ENCODE results near the gene ITGB5. TPM values are rescaled to one million over a fixed set of nuclear protein-coding genes. Genes with fewer than 3 reads are reported as not detected.

ITGB5 gene
- total RNA-seq, 1 experiment from 2014 or later, result 67.2 TPM

DNA sequence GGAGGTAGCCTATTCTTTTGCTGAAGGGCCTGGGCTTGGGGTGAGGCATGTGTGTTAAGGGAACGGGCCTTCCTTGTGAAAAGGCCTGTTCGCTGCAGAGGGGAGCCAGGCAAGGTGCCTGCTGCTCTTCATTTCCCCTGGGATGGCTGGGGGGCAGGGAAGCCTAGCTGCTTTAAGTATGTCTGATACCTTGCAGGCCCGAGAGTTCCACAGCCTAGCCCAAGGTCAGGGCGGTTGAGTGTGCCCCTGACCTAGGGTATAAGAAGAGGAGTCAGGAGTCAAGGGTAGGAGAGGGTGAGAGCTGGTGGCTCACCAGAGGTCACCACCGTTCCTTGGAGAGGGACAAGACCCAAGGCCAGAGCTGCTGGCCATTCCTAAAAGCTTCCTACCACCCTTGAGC, 110.3 kb downstream of the ITGB5 start:
- Histone ChIP-seq H2AFZ (ENCODE audit: low read length) (no peak overlapping the region), H3K27ac (ENCODE audit: low read length) (no peak overlapping the region), H3F3A (ENCODE audit: low read length, unreplicated experiment) (no peaks in the 10 kb centered on the region), H3K9me2 (replicated peaks; ENCODE audit: low read length) (no peaks in the 10 kb centered on the region), H3K4me1 (ENCODE audit: insufficient read depth, low read length) (peaks cover 6% of the 10 kb centered on the region; the same call in 1 of the 2 replicates), H3K9ac (ENCODE audit: low read length) (no peak overlapping the region), H4K20me1 (ENCODE audit: low read length) (no peaks in the 10 kb centered on the region), H3K4me2 (ENCODE audit: low read length) (no peak overlapping the region), H3K79me2 (ENCODE audit: low read length) (no peaks in the 10 kb centered on the region), H3K4me3 (ENCODE audit: low read length) (no peak overlapping the region), H3K36me3 (ENCODE audit: low read depth, low read length) (no peaks in the 10 kb centered on the region), H3K9me3 (ENCODE audit: low read length) (no peaks in the 10 kb centered on the region), H3K27me3 (ENCODE audit: low read length) (no peaks in the 10 kb centered on the region)
- ATAC-seq (no peak), DNase-seq (no peak)
- intact Hi-C loops (cut with micrococcal nuclease), result no loop called here
- ChIA-PET CTCF (no interaction called here), POLR2A (ENCODE audit: unreplicated experiment) (no interaction called here)
- TF ChIP-seq EZH2 (IDR thresholded peaks at IDR 0.05; ENCODE audit: low read length, unreplicated experiment) (no peak), EZH2phosphoT487 (IDR thresholded peaks at IDR 0.05; ENCODE audit: borderline replicate concordance, low read length) (no peak), CTCF (conservative IDR thresholded peaks at IDR 0.05; ENCODE audit: low read depth, low read length) (no peak)
- no TSS peak for BruUV-seq (replicated peaks)

DNA sequence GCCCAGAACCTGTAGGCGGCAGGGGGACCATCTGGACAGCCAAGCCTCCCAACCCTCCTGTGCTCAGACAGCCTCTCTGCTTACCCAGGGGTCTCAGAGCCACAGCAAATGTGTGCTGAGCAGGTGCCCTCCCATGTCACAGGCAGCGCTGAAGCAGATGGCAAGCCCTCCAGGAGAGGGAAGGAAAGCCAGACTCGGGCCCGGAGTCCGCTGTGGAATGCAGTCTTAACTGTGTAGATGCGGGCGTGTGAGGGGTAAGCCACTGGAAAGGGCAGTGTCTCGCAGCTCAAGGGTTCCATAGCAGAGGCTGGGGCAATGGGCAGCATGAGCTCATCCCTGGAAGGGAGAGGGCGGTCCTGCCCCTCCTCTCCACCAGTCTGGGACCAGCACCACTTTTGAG, 111.3 kb downstream of the ITGB5 start:
- Histone ChIP-seq H2AFZ (ENCODE audit: low read length) (no peak overlapping the region), H3K9me3 (ENCODE audit: low read length) (no peaks in the 10 kb centered on the region), H3F3A (ENCODE audit: low read length, unreplicated experiment) (no peaks in the 10 kb centered on the region), H4K20me1 (ENCODE audit: low read length) (no peaks in the 10 kb centered on the region), H3K27me3 (ENCODE audit: low read length) (no peaks in the 10 kb centered on the region), H3K27ac (ENCODE audit: low read length) (no peak overlapping the region), H3K9ac (ENCODE audit: low read length) (no peak overlapping the region), H3K9me2 (replicated peaks; ENCODE audit: low read length) (no peaks in the 10 kb centered on the region), H3K4me3 (ENCODE audit: low read length) (no peak overlapping the region), H3K4me1 (ENCODE audit: insufficient read depth, low read length) (peaks cover 6% of the 10 kb centered on the region; the same call in 1 of the 2 replicates), H3K4me2 (ENCODE audit: low read length) (no peak overlapping the region), H3K79me2 (ENCODE audit: low read length) (no peaks in the 10 kb centered on the region), H3K36me3 (ENCODE audit: low read depth, low read length) (no peaks in the 10 kb centered on the region)
- no peak for DNase-seq
- no TSS peak for BruUV-seq (replicated peaks)
- ATAC-seq, result no peak
- TF ChIP-seq EZH2phosphoT487 (IDR thresholded peaks at IDR 0.05; ENCODE audit: borderline replicate concordance, low read length) (no peak), CTCF (conservative IDR thresholded peaks at IDR 0.05; ENCODE audit: low read depth, low read length) (no peak), EZH2 (IDR thresholded peaks at IDR 0.05; ENCODE audit: low read length, unreplicated experiment) (no peak)
- intact Hi-C loops (cut with micrococcal nuclease), result no loop called here
- POLR2A ChIA-PET (ENCODE audit: unreplicated experiment), result no interaction called here
- CTCF ChIA-PET, result no interaction called here

DNA sequence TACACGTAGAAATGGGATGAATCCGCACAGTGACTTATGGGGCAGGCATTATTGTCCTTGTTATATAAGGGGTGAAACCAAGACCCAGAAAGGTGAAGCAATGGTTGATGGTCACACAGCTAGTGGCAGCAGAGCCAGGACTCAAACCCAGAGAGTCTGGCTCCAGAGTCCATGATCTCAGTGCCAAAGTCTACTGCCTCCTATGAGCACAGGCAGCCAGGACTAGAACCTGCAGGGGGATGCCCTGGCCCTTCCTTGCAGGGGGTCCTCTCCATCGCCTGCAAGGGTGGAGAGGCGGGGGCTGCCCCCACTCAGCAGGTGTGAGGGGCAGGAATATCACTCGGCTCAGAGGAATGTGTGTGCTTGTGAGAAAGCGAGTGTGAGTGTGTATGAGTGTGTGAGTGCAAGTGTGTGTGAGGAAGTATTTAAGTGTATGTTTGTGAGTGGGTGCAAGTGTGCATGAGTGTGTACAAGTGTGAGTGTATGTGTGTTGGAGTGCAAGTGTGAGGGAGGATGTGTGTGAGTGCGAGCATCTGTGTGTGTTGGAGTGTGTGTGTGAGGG, 112.2 kb downstream of the ITGB5 start:
- H3K4me1 ChIP-seq (ENCODE audit: insufficient read depth, low read length), result peaks cover 6% of the 10 kb centered on the region; the same call in 1 of the 2 replicates
- no peak overlapping the region for H3K9ac ChIP-seq (ENCODE audit: low read length)
- no peaks in the 10 kb centered on the region for H4K20me1 ChIP-seq (ENCODE audit: low read length)
- H3K4me3 ChIP-seq (ENCODE audit: low read length), result no peak overlapping the region
- ChIA-PET CTCF (no interaction called here), POLR2A (ENCODE audit: unreplicated experiment) (no interaction called here)
- no peaks in the 10 kb centered on the region for H3K27me3 ChIP-seq (ENCODE audit: low read length)
- H2AFZ ChIP-seq (ENCODE audit: low read length), result no peak overlapping the region
- H3F3A ChIP-seq (ENCODE audit: low read length, unreplicated experiment), result no peaks in the 10 kb centered on the region
- H3K27ac ChIP-seq (ENCODE audit: low read length), result no peak overlapping the region
- no peak for DNase-seq
- TF ChIP-seq EZH2phosphoT487 (IDR thresholded peaks at IDR 0.05; ENCODE audit: borderline replicate concordance, low read length), result no peak
- no peak for TF ChIP-seq EZH2 (IDR thresholded peaks at IDR 0.05; ENCODE audit: low read length, unreplicated experiment)
- no peak for TF ChIP-seq CTCF (conservative IDR thresholded peaks at IDR 0.05; ENCODE audit: low read depth, low read length)
- intact Hi-C loops (cut with micrococcal nuclease), result no loop called here
- no TSS peak for BruUV-seq (replicated peaks)
- no peaks in the 10 kb centered on the region for H3K9me3 ChIP-seq (ENCODE audit: low read length)
- H3K79me2 ChIP-seq (ENCODE audit: low read length), result no peaks in the 10 kb centered on the region
- H3K4me2 ChIP-seq (ENCODE audit: low read length), result no peak overlapping the region
- no peaks in the 10 kb centered on the region for H3K9me2 ChIP-seq (replicated peaks; ENCODE audit: low read length)
- H3K36me3 ChIP-seq (ENCODE audit: low read depth, low read length), result no peaks in the 10 kb centered on the region
- ATAC-seq, result no peak
